ENCODE data around the gene RASSF7. TPM values are rescaled to one million over a fixed set of nuclear protein-coding genes. Genes with fewer than 3 reads are reported as not detected.
A peak's percentile ranks its signal among the peaks of the same experiment; 100 is the strongest.

Gene RASSF7
- total RNA-seq, 1 experiment from 2014 or later = 13.8 TPM

DNA sequence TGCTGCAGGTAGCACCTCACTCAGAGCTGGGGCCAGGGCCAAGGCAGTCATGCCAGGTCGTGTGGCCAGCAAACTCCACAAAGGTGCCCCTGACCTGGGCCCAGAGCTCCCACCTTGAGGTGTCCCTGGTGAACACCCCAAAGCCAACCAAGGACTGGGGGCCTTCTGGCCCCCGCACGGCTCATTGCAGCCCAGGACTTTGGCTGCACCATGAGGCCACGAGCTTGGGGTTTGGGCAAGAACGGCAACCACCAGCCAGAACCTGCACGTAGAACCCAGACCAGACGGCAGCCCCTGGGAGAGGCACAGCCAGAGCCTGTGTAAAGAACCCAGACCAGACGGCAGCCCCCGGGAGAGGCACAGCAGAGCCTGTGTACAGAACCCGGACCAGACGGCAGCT is 15.6 kb upstream of the RASSF7 start:
- Histone ChIP-seq H2AFZ (ENCODE audit: low read length) (no peak overlapping the region), H3K9ac (ENCODE audit: low read length) (no peak overlapping the region), H3K4me1 (ENCODE audit: low read length) (peaks cover 8% of the 10 kb centered on the region), H4K20me1 (ENCODE audit: insufficient read depth, low read depth, low read length) (no peaks in the 10 kb centered on the region), H3K36me3 (ENCODE audit: insufficient read depth, low read length) (no peaks in the 10 kb centered on the region), H3K9me3 (ENCODE audit: low read length) (no peaks in the 10 kb centered on the region), H3K4me3 (ENCODE audit: low read length) (no peak overlapping the region), H3K27ac (ENCODE audit: low read length) (no peak overlapping the region), H3K79me2 (ENCODE audit: low read length) (no peaks in the 10 kb centered on the region), H3K4me2 (ENCODE audit: low read depth, low read length, poor library complexity, severe bottlenecking) (no peak overlapping the region), H3K9me2 (replicated peaks; ENCODE audit: insufficient read depth, low read length) (no peaks in the 10 kb centered on the region), H3K27me3 (ENCODE audit: low read length) (no peaks in the 10 kb centered on the region)
- DNase-seq = no peak

GRCh38 chr11:548700-549603 is 11.8 kb upstream of the RASSF7 start:
- Histone ChIP-seq H3K36me3 (ENCODE audit: insufficient read depth, low read length) (no peaks in the 10 kb centered on the region), H3K4me2 (ENCODE audit: low read depth, low read length, poor library complexity, severe bottlenecking) (no peak overlapping the region), H3K4me1 (ENCODE audit: low read length) (peaks cover 9% of the 10 kb centered on the region), H4K20me1 (ENCODE audit: insufficient read depth, low read depth, low read length) (peaks cover 8% of the 10 kb centered on the region; the same call in 1 of the 2 replicates), H3K27me3 (ENCODE audit: low read length) (no peaks in the 10 kb centered on the region), H3K4me3 (ENCODE audit: low read length) (no peak overlapping the region), H3K79me2 (ENCODE audit: low read length) (no peaks in the 10 kb centered on the region), H3K9ac (ENCODE audit: low read length) (no peak overlapping the region), H3K27ac (ENCODE audit: low read length) (no peak overlapping the region), H3K9me2 (replicated peaks; ENCODE audit: insufficient read depth, low read length) (no peaks in the 10 kb centered on the region), H3K9me3 (ENCODE audit: low read length) (no peaks in the 10 kb centered on the region), H2AFZ (ENCODE audit: low read length) (no peak overlapping the region)
- peak; percentile 60 for DNase-seq

DNA sequence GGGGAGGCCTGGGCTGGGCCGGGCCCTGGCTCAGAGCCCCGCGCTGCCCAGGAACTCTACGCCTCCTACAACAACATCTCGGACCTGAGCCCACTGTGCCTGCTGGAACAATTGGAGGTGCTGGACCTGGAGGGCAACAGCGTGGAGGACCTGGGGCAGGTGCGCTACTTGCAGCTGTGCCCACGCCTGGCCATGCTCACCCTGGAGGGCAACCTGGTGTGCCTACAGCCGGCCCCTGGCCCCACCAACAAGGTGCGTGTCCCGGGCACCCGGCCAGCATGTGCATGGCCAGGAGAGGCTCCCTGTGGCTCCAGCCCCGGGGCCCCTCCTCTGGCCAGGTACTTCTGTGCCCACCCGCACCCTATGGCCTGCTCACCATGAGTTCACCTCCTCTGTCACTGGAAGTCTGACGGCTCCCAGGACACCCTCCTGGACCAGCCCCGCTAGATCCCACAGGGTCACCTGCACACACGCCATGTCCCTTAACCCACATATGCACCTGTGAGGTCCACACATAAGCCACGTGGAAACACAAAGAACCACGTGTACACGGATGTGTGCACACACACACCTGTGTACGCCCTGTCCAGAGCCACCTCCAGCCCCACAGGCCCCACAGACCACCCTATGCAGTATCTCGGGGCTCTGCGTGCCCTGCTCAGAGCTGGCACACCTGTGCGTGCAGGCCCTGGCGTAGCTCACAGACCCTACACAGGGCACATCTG is 10.6 kb upstream of the RASSF7 start:
- Histone ChIP-seq H3K9ac (ENCODE audit: low read length) (no peak overlapping the region), H3K4me2 (ENCODE audit: low read depth, low read length, poor library complexity, severe bottlenecking) (no peak overlapping the region), H3K27ac (ENCODE audit: low read length) (no peak overlapping the region), H3K9me3 (ENCODE audit: low read length) (no peaks in the 10 kb centered on the region), H3K4me1 (ENCODE audit: low read length) (peaks cover 18% of the 10 kb centered on the region), H4K20me1 (ENCODE audit: insufficient read depth, low read depth, low read length) (peaks cover 8% of the 10 kb centered on the region; the same call in 1 of the 2 replicates), H3K27me3 (ENCODE audit: low read length) (no peaks in the 10 kb centered on the region), H3K9me2 (replicated peaks; ENCODE audit: insufficient read depth, low read length) (no peaks in the 10 kb centered on the region), H3K36me3 (ENCODE audit: insufficient read depth, low read length) (no peaks in the 10 kb centered on the region), H2AFZ (ENCODE audit: low read length) (no peak overlapping the region), H3K79me2 (ENCODE audit: low read length) (no peaks in the 10 kb centered on the region), H3K4me3 (ENCODE audit: low read length) (no peak overlapping the region)
- DNase-seq = no peak

DNA sequence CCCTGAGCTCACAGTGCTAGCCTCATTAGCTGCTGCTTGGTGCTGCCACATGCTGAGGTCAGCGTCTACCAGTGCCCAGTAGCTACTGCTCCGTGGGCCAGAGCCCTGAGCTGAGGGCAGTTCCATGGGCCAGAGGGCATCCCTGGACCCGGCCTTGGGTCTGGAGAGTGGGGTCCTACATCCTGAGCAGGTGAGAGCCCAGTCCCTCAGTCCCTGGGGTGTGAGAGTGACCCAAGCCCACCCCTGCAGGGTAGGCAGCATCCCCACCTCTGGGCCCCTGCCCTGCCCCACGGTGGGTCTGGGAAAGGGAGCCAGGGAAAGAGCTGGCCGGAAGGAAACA is 10.1 kb upstream of the RASSF7 start:
- no peak overlapping the region for H3K9ac ChIP-seq (ENCODE audit: low read length)

GRCh38 chr11:551131-551530 is 9.6 kb upstream of the RASSF7 start:
- no peak overlapping the region for H3K4me2 ChIP-seq (ENCODE audit: low read depth, low read length, poor library complexity, severe bottlenecking)
- peaks cover 8% of the 10 kb centered on the region; the same call in 1 of the 2 replicates for H4K20me1 ChIP-seq (ENCODE audit: insufficient read depth, low read depth, low read length)
- no peak overlapping the region for H3K9ac ChIP-seq (ENCODE audit: low read length)
- no peaks in the 10 kb centered on the region for H3K79me2 ChIP-seq (ENCODE audit: low read length)
- H3K9me2 ChIP-seq (replicated peaks; ENCODE audit: insufficient read depth, low read length) = no peaks in the 10 kb centered on the region
- H2AFZ ChIP-seq (ENCODE audit: low read length) = no peak overlapping the region
- no peak for DNase-seq
- no peaks in the 10 kb centered on the region for H3K27me3 ChIP-seq (ENCODE audit: low read length)
- peaks cover 18% of the 10 kb centered on the region for H3K4me1 ChIP-seq (ENCODE audit: low read length)
- no peak overlapping the region for H3K27ac ChIP-seq (ENCODE audit: low read length)
- H3K9me3 ChIP-seq (ENCODE audit: low read length) = no peaks in the 10 kb centered on the region
- H3K4me3 ChIP-seq (ENCODE audit: low read length) = no peak overlapping the region
- H3K36me3 ChIP-seq (ENCODE audit: insufficient read depth, low read length) = no peaks in the 10 kb centered on the region

More for the DNA sequence above, 10.1 kb upstream of the RASSF7 start:
- no peak overlapping the region for H2AFZ ChIP-seq (ENCODE audit: low read length)
- H3K9me2 ChIP-seq (replicated peaks; ENCODE audit: insufficient read depth, low read length) = no peaks in the 10 kb centered on the region
- H3K4me3 ChIP-seq (ENCODE audit: low read length) = no peak overlapping the region
- no peaks in the 10 kb centered on the region for H3K79me2 ChIP-seq (ENCODE audit: low read length)
- H3K9me3 ChIP-seq (ENCODE audit: low read length) = no peaks in the 10 kb centered on the region
- no peaks in the 10 kb centered on the region for H3K36me3 ChIP-seq (ENCODE audit: insufficient read depth, low read length)
- no peak for DNase-seq
- no peak overlapping the region for H3K4me2 ChIP-seq (ENCODE audit: low read depth, low read length, poor library complexity, severe bottlenecking)
- H3K27ac ChIP-seq (ENCODE audit: low read length) = no peak overlapping the region
- peaks cover 8% of the 10 kb centered on the region; the same call in 1 of the 2 replicates for H4K20me1 ChIP-seq (ENCODE audit: insufficient read depth, low read depth, low read length)
- H3K4me1 ChIP-seq (ENCODE audit: low read length) = peaks cover 18% of the 10 kb centered on the region
- no peaks in the 10 kb centered on the region for H3K27me3 ChIP-seq (ENCODE audit: low read length)

DNA sequence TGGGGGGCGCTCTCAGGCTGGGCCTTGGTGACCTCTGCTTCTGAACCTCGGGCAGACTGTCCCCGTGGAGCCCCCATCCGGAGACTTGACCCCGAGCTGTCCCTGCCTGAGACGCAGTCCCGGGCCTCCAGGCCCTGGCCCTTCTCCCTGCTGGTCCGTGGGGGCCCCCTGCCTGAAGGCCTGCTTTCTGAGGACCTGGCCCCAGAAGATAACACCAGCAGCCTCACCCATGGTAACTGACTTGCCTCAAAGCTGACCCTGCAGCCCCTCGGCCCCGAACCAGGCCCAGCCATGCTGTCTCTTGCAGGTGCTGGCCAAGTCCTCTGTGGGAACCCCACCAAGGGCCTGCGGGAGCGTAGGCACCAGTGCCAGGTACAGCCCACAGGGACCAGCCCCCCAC is 9.2 kb upstream of the RASSF7 start:
- no peak overlapping the region for H3K27ac ChIP-seq (ENCODE audit: low read length)
- H3K4me3 ChIP-seq (ENCODE audit: low read length) = no peak overlapping the region

DNA sequence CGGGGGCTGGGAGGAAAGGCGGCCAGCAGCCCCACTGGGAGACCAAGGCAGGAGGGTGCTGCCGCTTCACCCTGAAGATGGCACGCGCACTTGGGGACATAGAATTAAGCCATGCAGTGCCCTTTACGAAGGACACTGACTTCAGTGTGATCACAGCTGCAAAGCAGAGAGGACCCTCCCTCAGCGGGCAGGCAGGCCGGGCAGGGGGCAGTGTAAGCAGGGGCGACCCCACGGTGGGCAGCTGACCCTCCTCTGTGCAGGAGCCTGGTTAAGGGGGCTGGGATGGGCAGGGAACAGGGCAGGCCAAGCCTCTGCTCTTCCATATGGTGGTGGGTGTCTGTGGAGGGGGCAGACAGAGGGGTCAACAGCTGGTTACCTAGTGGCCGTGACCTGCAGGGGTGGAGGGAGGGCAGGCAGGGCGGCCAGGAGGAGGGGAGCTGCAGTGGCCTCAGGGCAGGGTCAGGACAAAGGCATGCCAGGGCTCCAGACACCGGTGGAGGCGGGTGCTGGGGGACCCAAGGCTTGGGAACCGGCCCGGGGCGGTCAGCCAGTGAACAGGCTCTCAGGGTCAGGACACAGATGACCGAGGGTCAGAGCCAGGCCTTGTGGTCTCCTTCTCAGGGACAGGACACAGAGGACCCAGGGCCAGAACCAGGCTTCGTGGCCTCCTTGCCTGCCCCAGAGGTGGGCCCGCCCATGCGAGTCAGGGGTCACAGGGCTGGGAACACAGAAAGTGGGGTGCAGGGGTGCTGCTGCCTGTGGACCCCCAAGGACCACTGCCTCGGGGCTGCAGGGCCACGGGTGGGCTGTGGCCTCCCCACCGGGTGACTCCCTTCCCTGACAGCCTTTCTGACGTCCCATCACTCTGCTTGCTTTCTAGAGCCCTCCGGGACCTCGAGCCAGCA is 7.4 kb upstream of the RASSF7 start:
- Histone ChIP-seq H3K79me2 (ENCODE audit: low read length) (no peaks in the 10 kb centered on the region), H3K4me2 (ENCODE audit: low read depth, low read length, poor library complexity, severe bottlenecking) (no peak overlapping the region), H3K27me3 (ENCODE audit: low read length) (no peaks in the 10 kb centered on the region), H3K9me3 (ENCODE audit: low read length) (no peaks in the 10 kb centered on the region), H3K36me3 (ENCODE audit: insufficient read depth, low read length) (no peaks in the 10 kb centered on the region), H3K9me2 (replicated peaks; ENCODE audit: insufficient read depth, low read length) (no peaks in the 10 kb centered on the region), H3K4me3 (ENCODE audit: low read length) (no peak overlapping the region), H3K4me1 (ENCODE audit: low read length) (peaks cover 18% of the 10 kb centered on the region), H3K9ac (ENCODE audit: low read length) (no peak overlapping the region), H2AFZ (ENCODE audit: low read length) (no peak overlapping the region), H4K20me1 (ENCODE audit: insufficient read depth, low read depth, low read length) (peaks cover 8% of the 10 kb centered on the region; the same call in 1 of the 2 replicates), H3K27ac (ENCODE audit: low read length) (no peak overlapping the region)
- no peak for DNase-seq

More for the DNA sequence above, 9.2 kb upstream of the RASSF7 start:
- no peaks in the 10 kb centered on the region for H3K36me3 ChIP-seq (ENCODE audit: insufficient read depth, low read length)
- H3K79me2 ChIP-seq (ENCODE audit: low read length) = no peaks in the 10 kb centered on the region
- no peaks in the 10 kb centered on the region for H3K27me3 ChIP-seq (ENCODE audit: low read length)
- no peak overlapping the region for H3K9ac ChIP-seq (ENCODE audit: low read length)
- H4K20me1 ChIP-seq (ENCODE audit: insufficient read depth, low read depth, low read length) = peaks cover 8% of the 10 kb centered on the region; the same call in 1 of the 2 replicates
- no peaks in the 10 kb centered on the region for H3K9me2 ChIP-seq (replicated peaks; ENCODE audit: insufficient read depth, low read length)
- no peak for DNase-seq
- H3K4me2 ChIP-seq (ENCODE audit: low read depth, low read length, poor library complexity, severe bottlenecking) = no peak overlapping the region
- H3K4me1 ChIP-seq (ENCODE audit: low read length) = peaks cover 18% of the 10 kb centered on the region
- H3K9me3 ChIP-seq (ENCODE audit: low read length) = no peaks in the 10 kb centered on the region
- H2AFZ ChIP-seq (ENCODE audit: low read length) = no peak overlapping the region
